Stimulated activated CD8-positive, alpha-beta memory T cell treated with anti-CD3 and anti-CD28 coated beads, Interleukin-15, amount 100 ng/mL, for 48 hours (primary cell): ENCODE measurements around the gene RPS15.

Experiments
- DNase-seq, 2 donors: peaks; one replicate each; pipeline ENCODE4 v3.0.0-alpha.2; 2020; ENCODE audit warnings: low read depth in 2 of 2

RPS15 gene

GRCh38 chr19:1438035-1438932 is at the start of gene RPS15:
RPS15 (plus strand) TSS chr19:1438396; CDS start chr19:1438426, 30 bp downstream.
- DNase-seq: peak; percentile 90 to 91

- no peak for DNase-seq
Observed at GRCh38 chr19:1388637-1389026, 49.6 kb upstream of the RPS15 start.

GRCh38 chr19:1389033-1389940 is 48.9 kb upstream of the RPS15 start:
- DNase-seq: no peak

GRCh38 chr19:1390890-1391423 is 47.2 kb upstream of the RPS15 start:
- DNase-seq: no peak

- DNase-seq: no peak
Observed at GRCh38 chr19:1392407-1392806, 45.8 kb upstream of the RPS15 start.

DNA sequence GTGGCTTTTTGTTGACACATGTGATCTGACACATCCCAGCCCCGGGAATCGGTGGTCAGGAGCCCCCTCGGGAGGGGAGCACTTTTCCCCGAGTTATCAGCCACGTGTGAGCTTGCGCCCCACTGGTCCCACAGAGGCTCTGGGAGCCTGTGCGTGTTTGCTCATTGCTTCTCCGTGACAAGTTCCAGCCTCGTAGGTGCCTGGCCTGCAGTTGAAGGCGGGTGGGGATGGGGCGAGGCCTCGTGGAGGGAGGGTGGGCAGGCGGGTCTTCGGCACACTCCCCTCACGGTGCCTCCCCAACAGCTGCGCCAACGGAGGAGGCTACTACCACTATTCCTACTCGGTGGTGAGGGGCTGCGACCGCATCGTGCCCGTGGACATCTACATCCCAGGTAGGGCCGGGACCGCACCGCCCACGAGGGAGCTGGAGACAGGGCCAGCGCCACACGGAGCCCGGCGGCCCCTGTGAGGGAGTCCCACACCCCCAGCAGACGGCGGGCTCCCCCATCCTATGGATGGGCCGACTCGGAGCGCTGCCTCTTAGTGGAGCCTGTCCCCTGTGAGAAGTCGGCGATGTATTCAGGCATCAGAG is 45.2 kb upstream of the RPS15 start:
- DNase-seq: no peak

GRCh38 chr19:1393841-1394240 is 44.4 kb upstream of the RPS15 start:
- DNase-seq: no peak

- no peak for DNase-seq
Observed at GRCh38 chr19:1394252-1395193, 43.7 kb upstream of the RPS15 start.

- DNase-seq: no peak
Observed at GRCh38 chr19:1395194-1396018, 42.8 kb upstream of the RPS15 start.

- no peak for DNase-seq
Observed at GRCh38 chr19:1396019-1396767, 42.0 kb upstream of the RPS15 start.

GRCh38 chr19:1396768-1397679 is 41.2 kb upstream of the RPS15 start:
- DNase-seq: no peak

- DNase-seq: no peak
Observed at GRCh38 chr19:1397838-1398237, 40.4 kb upstream of the RPS15 start.

- DNase-seq: no peak
Observed at GRCh38 chr19:1399079-1399478, 39.1 kb upstream of the RPS15 start.

DNA sequence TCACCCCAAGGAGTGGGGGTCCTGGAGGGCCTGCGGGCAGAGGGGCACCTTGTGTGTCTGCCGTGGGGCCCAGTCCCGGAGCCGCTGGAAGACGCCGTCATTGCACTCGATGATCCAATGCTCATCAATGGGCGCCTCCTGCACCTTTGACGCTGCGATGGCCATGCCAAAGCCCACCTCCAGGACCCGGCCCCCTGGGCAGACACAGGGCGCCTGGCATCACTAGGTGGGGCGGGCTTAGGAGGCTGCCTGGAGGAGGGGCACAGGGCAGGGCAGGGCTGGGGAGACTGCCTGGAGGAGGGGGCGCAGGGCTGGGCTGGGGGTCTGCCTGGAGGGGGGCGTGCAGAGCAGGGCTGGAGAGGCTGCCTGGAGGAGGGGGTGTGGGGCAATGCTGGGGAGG is 38.5 kb upstream of the RPS15 start:
- DNase-seq: no peak

GRCh38 chr19:1400281-1401137 is 37.7 kb upstream of the RPS15 start:
- DNase-seq: no peak

DNA sequence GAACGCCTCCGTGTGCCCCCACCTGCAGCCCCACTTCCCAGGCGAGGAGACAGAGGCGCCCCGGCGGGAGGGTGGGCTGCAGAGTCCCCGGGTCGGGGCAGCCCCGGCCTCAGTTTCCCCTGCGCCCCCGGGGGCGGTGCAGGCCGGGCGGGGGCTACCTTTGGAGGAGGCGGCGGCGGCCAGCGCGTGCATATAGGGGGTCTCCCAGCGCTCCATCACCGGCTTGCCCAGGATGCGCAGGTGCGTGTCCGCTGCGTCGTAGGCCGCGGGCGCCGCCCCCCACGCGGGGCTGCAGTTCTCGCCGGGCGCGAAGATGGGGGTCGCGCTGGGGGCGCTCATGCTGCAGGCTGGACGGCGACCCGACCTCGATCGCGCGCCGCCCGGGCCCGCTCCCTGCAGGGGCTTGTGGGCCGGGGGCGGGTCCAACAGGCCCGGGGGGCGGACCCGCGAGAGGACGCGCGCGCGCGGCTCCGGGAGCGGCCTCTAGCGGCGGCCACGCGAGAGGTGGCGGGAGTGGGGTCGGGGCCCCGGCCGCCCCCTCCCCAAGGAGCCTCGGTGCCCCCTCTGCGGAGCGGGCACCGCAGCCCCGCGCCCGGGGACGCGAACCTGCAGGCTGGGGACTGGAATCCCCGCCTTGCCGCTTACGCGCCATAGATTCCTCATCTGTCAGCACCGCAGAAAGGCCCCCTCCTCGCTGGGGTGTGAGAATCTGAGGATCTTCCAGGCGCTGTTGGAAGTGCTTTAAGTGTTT is 36.9 kb upstream of the RPS15 start, which contains the start of gene GAMT:
Gene GAMT, minus strand, starts transcription at position 405 of the 751 bp plus-strand sequence. Its CDS starts 66 bp downstream, at position 339.
- peak; percentile 42 to 43 for DNase-seq
